Endothelial cell (in vitro differentiated cells): ENCODE results near the gene CEMIP2. TPM values are rescaled to one million over a fixed set of nuclear protein-coding genes. Genes with fewer than 3 reads are reported as not detected.

Experiments used
- DNase-seq: peaks from one replicate; pipeline ENCODE4 v3.0.0; 2021; ENCODE audit warnings: low spot score
- H3K27ac Mint-ChIP-seq: one replicate; pipeline ENCODE4 v1.8.0; 2021; ENCODE audit warnings: mixed read lengths, inconsistent platforms; ENCODE audit not compliant: unreplicated experiment
- H3K27me3 Mint-ChIP-seq: one replicate; pipeline ENCODE4 v1.8.0; 2021; ENCODE audit warnings: mild to moderate bottlenecking, moderate library complexity, mixed read lengths, inconsistent platforms; ENCODE audit not compliant: unreplicated experiment
- H3K36me3 Mint-ChIP-seq: one replicate; pipeline ENCODE4 v1.8.0; 2021; ENCODE audit warnings: mild to moderate bottlenecking, low read depth, mixed read lengths, inconsistent platforms; ENCODE audit not compliant: unreplicated experiment
- H3K4me1 Mint-ChIP-seq: one replicate; pipeline ENCODE4 v1.8.0; 2021; ENCODE audit warnings: mild to moderate bottlenecking, mixed read lengths, inconsistent platforms; ENCODE audit not compliant: unreplicated experiment
- H3K4me3 Mint-ChIP-seq: one replicate; pipeline ENCODE4 v1.8.0; 2021; ENCODE audit warnings: mild to moderate bottlenecking, mixed read lengths, inconsistent platforms; ENCODE audit not compliant: unreplicated experiment
- H3K9me3 Mint-ChIP-seq: one replicate; pipeline ENCODE4 v1.8.0; 2021; ENCODE audit warnings: mixed read lengths, inconsistent platforms; ENCODE audit not compliant: unreplicated experiment
- CTCF ChIP-seq: fragments of 200-600 bp; sonication (generic); IDR thresholded peaks from one replicate; pipeline ENCODE4 v1.5.0; 2021; ENCODE audit warnings: antibody characterized with exemption; ENCODE audit not compliant: unreplicated experiment
- total RNA-seq: library from RNA; stranded (reverse); fragmentation: NEBNext Ultra II Directional; extraction: Animal tissue kit (Norgen Biotek cat#: 25700); gene quantifications from one replicate; pipeline ENCODE4 v1.2.1, GENCODE V29; 2021; ENCODE audit not compliant: unreplicated experiment

Gene CEMIP2
- total RNA-seq, 1 donor from 2014 or later = 112 TPM

GRCh38 chr9:71678999-71679398 lies 89.3 kb downstream of the CEMIP2 start:
- H3K27ac Mint-ChIP-seq = no peak overlapping the region
- no peaks in the 10 kb centered on the region for H3K9me3 Mint-ChIP-seq
- TF ChIP-seq CTCF = no peak
- no peak for DNase-seq
- no peaks in the 10 kb centered on the region for H3K27me3 Mint-ChIP-seq
- H3K4me3 Mint-ChIP-seq = no peak overlapping the region
- no peaks in the 10 kb centered on the region for H3K36me3 Mint-ChIP-seq
- H3K4me1 Mint-ChIP-seq = peaks cover 13% of the 10 kb centered on the region

- H3K9me3 Mint-ChIP-seq = no peaks in the 10 kb centered on the region
- no peaks in the 10 kb centered on the region for H3K36me3 Mint-ChIP-seq
- H3K4me1 Mint-ChIP-seq = peaks cover 13% of the 10 kb centered on the region
- H3K4me3 Mint-ChIP-seq = no peak overlapping the region
- no peaks in the 10 kb centered on the region for H3K27me3 Mint-ChIP-seq
- H3K27ac Mint-ChIP-seq = no peak overlapping the region
- no peak for TF ChIP-seq CTCF
- no peak for DNase-seq
These were observed 91.1 kb downstream of the CEMIP2 start for GRCh38 chr9:71677209-71677608.

- no peak for TF ChIP-seq CTCF
- peaks cover 18% of the 10 kb centered on the region for H3K4me1 Mint-ChIP-seq
- no peaks in the 10 kb centered on the region for H3K36me3 Mint-ChIP-seq
- no peak for DNase-seq
- H3K9me3 Mint-ChIP-seq = no peaks in the 10 kb centered on the region
- no peaks in the 10 kb centered on the region for H3K27me3 Mint-ChIP-seq
- no peak overlapping the region for H3K4me3 Mint-ChIP-seq
- no peak overlapping the region for H3K27ac Mint-ChIP-seq
These were observed 91.9 kb downstream of the CEMIP2 start for GRCh38 chr9:71676460-71676859.

GRCh38 chr9:71675857-71676165 lies 92.5 kb downstream of the CEMIP2 start:
- H3K27ac Mint-ChIP-seq = no peak overlapping the region
- H3K4me3 Mint-ChIP-seq = no peak overlapping the region
- H3K9me3 Mint-ChIP-seq = no peaks in the 10 kb centered on the region
- DNase-seq = no peak
- H3K27me3 Mint-ChIP-seq = no peaks in the 10 kb centered on the region
- peaks cover 19% of the 10 kb centered on the region for H3K4me1 Mint-ChIP-seq
- no peaks in the 10 kb centered on the region for H3K36me3 Mint-ChIP-seq
- TF ChIP-seq CTCF = no peak

- H3K27me3 Mint-ChIP-seq = no peaks in the 10 kb centered on the region
- H3K4me1 Mint-ChIP-seq = peaks cover 19% of the 10 kb centered on the region
- no peaks in the 10 kb centered on the region for H3K9me3 Mint-ChIP-seq
- H3K4me3 Mint-ChIP-seq = no peak overlapping the region
- no peak for TF ChIP-seq CTCF
- no peaks in the 10 kb centered on the region for H3K36me3 Mint-ChIP-seq
- DNase-seq = no peak
- peak overlapping the region; percentile 11 for H3K27ac Mint-ChIP-seq
These were observed 93.0 kb downstream of the CEMIP2 start for GRCh38 chr9:71675105-71675856.
